PC-9 (cell line): Measurements from ENCODE around the gene MMS22L. TPM values are rescaled to one million over a fixed set of nuclear protein-coding genes. Genes with fewer than 3 reads are reported as not detected.

Experiments
- BruUV-seq: library from RNA; stranded (reverse); fragments of 400-500 nt; replicated peaks from 2 replicates; lab custom pipeline; 2021; lab: Mats Ljungman, UMichigan
- CTCF ChIA-PET: fragments of 300-600 bp; sonication (Branson Sonifier 250); formaldehyde crosslinking; loops from one replicate; lab custom pipeline; 2022; ENCODE audit warnings: antibody characterized with exemption; lab: Charles Lee
- POLR2A ChIA-PET: fragments of 300-600 bp; sonication (Branson Sonifier 250); formaldehyde crosslinking; loops from one replicate; lab custom pipeline; 2022; ENCODE audit warnings: antibody characterized with exemption; ENCODE audit not compliant: unreplicated experiment; lab: Charles Lee
- DNase-seq, 2 experiments: peaks; one replicate each; pipeline versions ENCODE4 v3.0.0 to v3.0.0-alpha.2; 2015 to 2022; ENCODE audit warnings: mixed read lengths in 1 of 2
- H2AFZ ChIP-seq: fragments of 200-600 bp; sonication (generic); 2 replicates; pipeline ENCODE4 v1.8.1; 2017; ENCODE audit warnings: antibody characterized with exemption
- H3F3A ChIP-seq: fragments of 200-600 bp; sonication (generic); 2 replicates; pipeline ENCODE4 v1.8.1; 2017; ENCODE audit warnings: antibody characterized with exemption, mild to moderate bottlenecking, low read depth; ENCODE audit not compliant: insufficient read depth
- H3K27ac ChIP-seq: fragments of 200-600 bp; sonication (generic); 2 replicates; pipeline ENCODE4 v1.6.1; 2016; ENCODE audit warnings: mixed run types
- H3K27me3 ChIP-seq: fragments of 200-600 bp; sonication (generic); 2 replicates; pipeline ENCODE4 v1.6.1; 2016; ENCODE audit warnings: low read depth, mixed run types; ENCODE audit not compliant: insufficient read depth
- H3K36me3 ChIP-seq: fragments of 200-600 bp; sonication (generic); 2 replicates; pipeline ENCODE4 v1.6.1; 2016; ENCODE audit warnings: low read depth, mixed run types
- H3K4me1 ChIP-seq: fragments of 200-600 bp; sonication (generic); replicated peaks from 2 replicates; pipeline ENCODE4 v1.6.1; 2016; ENCODE audit warnings: mixed run types; ENCODE audit not compliant: insufficient read depth
- H3K4me2 ChIP-seq: fragments of 200-600 bp; sonication (generic); 2 replicates; pipeline ENCODE4 v1.6.1; 2017; ENCODE audit warnings: mixed run types
- H3K4me3 ChIP-seq: fragments of 200-600 bp; sonication (generic); 2 replicates; pipeline ENCODE4 v1.6.1; 2016; ENCODE audit warnings: mixed run types
- H3K79me2 ChIP-seq: fragments of 200-600 bp; sonication (generic); 2 replicates; pipeline ENCODE4 v1.6.1; 2017; ENCODE audit warnings: low read depth, mixed run types
- H3K9me2 ChIP-seq: fragments of 200-600 bp; sonication (generic); 2 replicates; pipeline ENCODE4 v1.8.1; 2017; ENCODE audit warnings: mild to moderate bottlenecking; ENCODE audit not compliant: insufficient read depth
- H3K9me3 ChIP-seq: fragments of 200-600 bp; sonication (generic); 2 replicates; pipeline ENCODE4 v1.8.1; 2016; ENCODE audit warnings: low read depth; ENCODE audit not compliant: insufficient read depth
- H4K20me1 ChIP-seq: fragments of 200-600 bp; sonication (generic); 2 replicates; pipeline ENCODE4 v1.8.1; 2017; ENCODE audit not compliant: insufficient read depth
- EZH2 ChIP-seq: fragments of 200-600 bp; sonication (generic); IDR thresholded peaks from 2 replicates; pipeline ENCODE4 v1.8.0; 2017; ENCODE audit warnings: antibody characterized with exemption, low read depth
- intact Hi-C: fragments of 100-400 bp; cut with micrococcal nuclease; formaldehyde crosslinking; loops from one replicate; pipeline ENCODE4 v1.10.0; 2022; ENCODE audit not compliant: unreplicated experiment
- total RNA-seq: library from RNA; stranded (reverse); gene quantifications from 2 replicates; pipeline ENCODE4 v1.2.3, GENCODE V29; 2021
- TF ChIP-seq, protein P1 (sequence below): fragments of 200-600 bp; sonication (generic); conservative IDR thresholded peaks from 2 replicates; pipeline ENCODE4 v1.6.1; 2017; ENCODE audit warnings: mixed run types, antibody characterized with exemption, mild to moderate bottlenecking, moderate library complexity

The MMS22L gene
- total RNA-seq, 1 experiment from 2014 or later = 43.6 TPM

DNA sequence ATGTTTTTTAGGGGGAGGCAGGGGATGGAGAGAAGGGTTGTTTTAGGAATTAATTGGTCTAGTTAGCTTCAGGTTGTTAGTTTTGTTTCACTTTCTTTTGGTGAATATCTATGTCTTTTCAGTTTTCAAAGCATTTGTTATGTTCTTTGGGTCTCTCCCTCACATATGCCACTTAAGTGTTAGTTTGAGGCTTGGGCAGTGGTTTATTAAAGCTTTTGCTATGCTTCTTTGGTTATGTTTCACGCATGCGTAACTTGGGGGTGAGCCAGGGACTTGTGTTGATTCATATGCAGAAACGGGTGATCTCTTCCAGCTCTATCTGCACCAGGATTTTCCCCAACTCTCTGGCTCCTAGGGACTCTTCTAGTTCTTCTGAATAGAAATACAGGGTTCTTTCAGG, 11.4 kb upstream of the MMS22L start:
- H2AFZ ChIP-seq = peak overlapping the region; percentile 62; the same call in 1 of the 2 replicates
- H3K4me2 ChIP-seq = 0 out of 2 replicates have a peak overlapping the region, but pooled peaks have one; percentile 6
- H3K4me3 ChIP-seq = no peak overlapping the region
- H3K27ac ChIP-seq = no peak overlapping the region
- no peaks in the 10 kb centered on the region for H4K20me1 ChIP-seq
- no peaks in the 10 kb centered on the region for H3K36me3 ChIP-seq
- H3K9me2 ChIP-seq = no peaks in the 10 kb centered on the region
- BruUV-seq = no TSS peak
- CTCF ChIA-PET = no interaction called here
- H3K27me3 ChIP-seq = no peaks in the 10 kb centered on the region
- no peaks in the 10 kb centered on the region for H3K79me2 ChIP-seq
- intact Hi-C loops = no loop called here
- TF ChIP-seq, protein P1, sequence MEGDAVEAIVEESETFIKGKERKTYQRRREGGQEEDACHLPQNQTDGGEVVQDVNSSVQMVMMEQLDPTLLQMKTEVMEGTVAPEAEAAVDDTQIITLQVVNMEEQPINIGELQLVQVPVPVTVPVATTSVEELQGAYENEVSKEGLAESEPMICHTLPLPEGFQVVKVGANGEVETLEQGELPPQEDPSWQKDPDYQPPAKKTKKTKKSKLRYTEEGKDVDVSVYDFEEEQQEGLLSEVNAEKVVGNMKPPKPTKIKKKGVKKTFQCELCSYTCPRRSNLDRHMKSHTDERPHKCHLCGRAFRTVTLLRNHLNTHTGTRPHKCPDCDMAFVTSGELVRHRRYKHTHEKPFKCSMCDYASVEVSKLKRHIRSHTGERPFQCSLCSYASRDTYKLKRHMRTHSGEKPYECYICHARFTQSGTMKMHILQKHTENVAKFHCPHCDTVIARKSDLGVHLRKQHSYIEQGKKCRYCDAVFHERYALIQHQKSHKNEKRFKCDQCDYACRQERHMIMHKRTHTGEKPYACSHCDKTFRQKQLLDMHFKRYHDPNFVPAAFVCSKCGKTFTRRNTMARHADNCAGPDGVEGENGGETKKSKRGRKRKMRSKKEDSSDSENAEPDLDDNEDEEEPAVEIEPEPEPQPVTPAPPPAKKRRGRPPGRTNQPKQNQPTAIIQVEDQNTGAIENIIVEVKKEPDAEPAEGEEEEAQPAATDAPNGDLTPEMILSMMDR = no peak
- TF ChIP-seq EZH2 = no peak
- POLR2A ChIA-PET = no interaction called here
- H3K4me1 ChIP-seq = no peaks in the 10 kb centered on the region
- DNase-seq = no peak
- H3K9me3 ChIP-seq = 0 out of 2 replicates have a peak, but pooled peaks cover 4% of the 10 kb centered on the region
- no peaks in the 10 kb centered on the region for H3F3A ChIP-seq

DNA sequence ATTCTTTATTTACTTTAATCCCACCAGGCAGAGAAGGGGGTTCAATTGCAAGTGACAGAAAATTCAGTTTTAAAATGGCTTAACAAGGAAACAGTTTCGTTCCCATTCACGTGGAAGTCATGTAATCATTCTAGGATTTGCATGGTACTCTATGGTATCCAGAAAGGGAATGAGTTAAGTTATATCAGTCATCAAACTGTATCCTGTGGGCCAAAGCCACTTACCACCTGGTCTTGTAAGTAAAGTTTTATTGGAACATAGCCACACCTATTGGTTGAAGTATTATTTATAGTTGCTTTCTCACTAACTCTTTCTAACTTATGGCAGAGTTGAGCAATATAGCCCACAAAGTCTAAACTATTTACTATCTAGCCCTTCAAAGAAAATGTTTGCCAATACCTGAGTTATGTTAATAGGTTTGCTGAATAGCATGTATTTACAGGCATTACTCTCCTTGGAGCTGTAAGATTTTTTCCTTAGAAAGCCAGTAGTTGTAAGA, 10.2 kb upstream of the MMS22L start:
- Histone ChIP-seq H3K4me2 (no peak overlapping the region), H3K9me2 (no peaks in the 10 kb centered on the region), H3K79me2 (no peaks in the 10 kb centered on the region), H3F3A (no peaks in the 10 kb centered on the region), H2AFZ (no peak overlapping the region), H3K4me1 (no peaks in the 10 kb centered on the region), H3K9me3 (0 out of 2 replicates have a peak, but pooled peaks cover 12% of the 10 kb centered on the region), H3K36me3 (no peaks in the 10 kb centered on the region), H3K27me3 (no peaks in the 10 kb centered on the region), H3K4me3 (no peak overlapping the region), H4K20me1 (no peaks in the 10 kb centered on the region), H3K27ac (no peak overlapping the region)
- POLR2A ChIA-PET = no interaction called here
- no TSS peak for BruUV-seq
- CTCF ChIA-PET = no interaction called here
- no peak for TF ChIP-seq EZH2
- TF ChIP-seq, protein P1 = no peak
- no peak for DNase-seq
- intact Hi-C loops = no loop called here

DNA sequence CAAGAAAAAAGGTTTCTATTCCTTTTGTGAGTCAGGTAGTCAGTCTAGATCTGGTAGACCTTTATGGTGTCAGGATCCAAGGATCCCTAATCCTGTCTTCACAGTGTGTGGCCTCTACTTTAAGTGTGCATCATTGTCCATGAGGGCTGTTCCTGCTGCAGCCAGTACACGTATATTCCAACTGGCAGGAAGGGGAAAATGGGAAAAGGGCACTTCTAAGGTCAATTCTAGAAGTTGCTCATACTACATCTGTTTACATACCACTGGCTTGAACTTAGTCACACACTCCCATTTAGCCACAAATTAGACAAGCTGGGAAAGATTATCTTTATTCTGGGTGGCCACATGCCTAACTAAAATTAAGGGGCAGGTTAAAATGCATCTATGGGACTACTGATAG, 9.7 kb upstream of the MMS22L start:
- DNase-seq = no peak
- BruUV-seq = no TSS peak

More for the DNA sequence above, 9.7 kb upstream of the MMS22L start:
- no peaks in the 10 kb centered on the region for H3K79me2 ChIP-seq
- H2AFZ ChIP-seq = no peak overlapping the region
- H3K27ac ChIP-seq = no peak overlapping the region
- no peaks in the 10 kb centered on the region for H3K4me1 ChIP-seq
- no peaks in the 10 kb centered on the region for H3K27me3 ChIP-seq
- no peak overlapping the region for H3K4me3 ChIP-seq
- H3K9me3 ChIP-seq = 0 out of 2 replicates have a peak, but pooled peaks cover 12% of the 10 kb centered on the region
- H4K20me1 ChIP-seq = no peaks in the 10 kb centered on the region
- no peak for TF ChIP-seq EZH2
- TF ChIP-seq, protein P1 = no peak
- H3K4me2 ChIP-seq = no peak overlapping the region
- H3K36me3 ChIP-seq = no peaks in the 10 kb centered on the region
- POLR2A ChIA-PET = no interaction called here
- no peaks in the 10 kb centered on the region for H3K9me2 ChIP-seq
- H3F3A ChIP-seq = no peaks in the 10 kb centered on the region
- intact Hi-C loops = no loop called here
- CTCF ChIA-PET = no interaction called here
